ENCODE data around the gene SLC9C2. TPM values are rescaled to one million over a fixed set of nuclear protein-coding genes. Genes with fewer than 3 reads are reported as not detected.
A peak's percentile ranks its signal among the peaks of the same experiment; 100 is the strongest.

SLC9C2 gene
- polyA plus RNA-seq, 3 donors: not detected

DNA sequence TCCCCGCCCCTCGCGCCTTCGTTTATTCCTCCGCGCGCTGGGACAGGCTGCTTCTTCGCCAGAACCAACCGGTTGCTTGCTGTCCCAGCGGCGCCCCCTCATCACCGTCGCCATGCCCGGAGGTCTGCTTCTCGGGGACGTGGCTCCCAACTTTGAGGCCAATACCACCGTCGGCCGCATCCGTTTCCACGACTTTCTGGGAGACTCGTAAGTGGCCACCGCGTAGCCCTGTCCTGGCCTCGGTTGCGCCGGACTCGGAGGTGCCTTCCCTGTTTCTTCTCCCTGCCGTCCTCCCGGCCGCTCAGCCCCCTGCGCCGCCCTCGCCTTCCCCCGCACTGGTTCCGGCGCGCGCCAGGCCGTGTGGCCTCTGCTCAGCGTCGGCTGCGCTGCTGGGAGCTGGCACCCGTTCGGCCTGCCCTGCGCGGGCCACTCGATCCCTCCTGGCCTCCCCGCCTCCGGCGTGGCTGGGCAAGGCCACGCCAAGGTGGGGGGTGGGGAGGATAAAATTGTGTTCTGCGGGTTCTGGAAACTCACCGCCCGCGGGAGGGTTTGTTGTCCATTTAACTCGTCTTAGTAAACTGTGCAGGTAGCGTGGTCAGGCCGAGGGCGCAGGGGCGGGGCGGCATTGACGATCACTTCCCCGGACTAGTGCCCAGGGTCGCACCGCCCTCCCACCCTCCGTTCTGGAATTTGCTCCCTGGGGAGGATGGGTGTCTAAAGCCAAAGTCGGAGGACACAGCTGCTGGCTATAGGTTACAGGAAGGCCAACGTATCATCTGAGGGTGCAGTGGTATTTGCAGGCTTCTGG is 125.4 kb downstream of the SLC9C2 start, which contains the start of gene PRDX6:
PRDX6 (plus strand) TSS at position 50 of the 808 bp plus-strand sequence; CDS start at position 113, 63 bp downstream.
- DNase-seq: no peak
- Mint-ChIP-seq H3K36me3 (peaks cover 20 to 29% of the 10 kb centered on the region in 2 donors), H3K27ac (peak within 1 kb of the TSS; percentile 94 to 98 (median 97)), H3K4me3 (peak within 1 kb of the TSS; percentile 93 to 96), H3K4me1 (peaks cover 52% of the 10 kb centered on the region), H3K9me3 (peaks cover 0 to 2% (median 0%) of the 10 kb centered on the region in 7 donors), H3K27me3 (ENCODE audit: low read depth in 3 of 3) (peaks cover 0 to 4% (median 1%) of the 10 kb centered on the region in 3 donors)
- WGBS (ENCODE audit: insufficient coverage): under 1% methylated on average over 67 of the region's 69 CpGs
- H3K79me2 ChIP-seq (ENCODE audit: insufficient read depth, low read length): peaks cover 43% of the 10 kb centered on the region
- peaks cover 11 to 22% of the 10 kb centered on the region in 2 donors for H3K36me3 ChIP-seq (replicated peaks in 1 of 2; ENCODE audit: control insufficient read depth in 1 of 2, insufficient read depth in 2 of 2, low read length in 2 of 2)
- intact Hi-C loops (cut with micrococcal nuclease): loop anchor here (5.0 to 10.0 kb wide), 5 partner anchors 45 to 545 kb away; partner anchors contain the start of genes CENPL (in 2 of the 2), DARS2 (in 2 of the 2), GAS5 (in 2 of the 2) and ZBTB37 (in 2 of the 2)
- peaks cover 37 to 45% of the 10 kb centered on the region in 2 donors for H3K4me1 ChIP-seq (ENCODE audit: control insufficient read depth in 1 of 2, insufficient read depth in 2 of 2, low read length in 2 of 2)
- no peaks in the 10 kb centered on the region for H3K9me3 ChIP-seq (replicated peaks in 1 of 2; ENCODE audit: control insufficient read depth in 1 of 2, insufficient read depth in 1 of 2, low read length in 2 of 2)
- H3K27me3 ChIP-seq (ENCODE audit: control insufficient read depth in 2 of 2, insufficient read depth in 2 of 2, low read length in 2 of 2): no peaks in the 10 kb centered on the region
- peak within 1 kb of the TSS; percentile 84 to 97 for H3K27ac ChIP-seq (ENCODE audit: low read depth in 1 of 2, low read length in 2 of 2)
- H3K4me2 ChIP-seq (replicated peaks; ENCODE audit: extremely low read depth, low read length, poor library complexity, severe bottlenecking): peak within 1 kb of the TSS; percentile 95
- peaks cover 7% of the 10 kb centered on the region for H4K20me1 ChIP-seq (ENCODE audit: insufficient read depth, low read length)
- peak within 1 kb of the TSS; percentile 93 for H2AFZ ChIP-seq (ENCODE audit: insufficient read depth, low read depth, low read length, poor library complexity, severe bottlenecking)
- peak within 1 kb of the TSS; percentile 86 for H3K9ac ChIP-seq (ENCODE audit: insufficient read depth, low read length, poor library complexity, severe bottlenecking)
- H3K4me3 ChIP-seq (replicated peaks in 1 of 3; ENCODE audit: low read depth in 2 of 3, low read length in 3 of 3): peak within 1 kb of the TSS; percentile 77 to 92 (median 86)
- TF ChIP-seq, protein P1, sequence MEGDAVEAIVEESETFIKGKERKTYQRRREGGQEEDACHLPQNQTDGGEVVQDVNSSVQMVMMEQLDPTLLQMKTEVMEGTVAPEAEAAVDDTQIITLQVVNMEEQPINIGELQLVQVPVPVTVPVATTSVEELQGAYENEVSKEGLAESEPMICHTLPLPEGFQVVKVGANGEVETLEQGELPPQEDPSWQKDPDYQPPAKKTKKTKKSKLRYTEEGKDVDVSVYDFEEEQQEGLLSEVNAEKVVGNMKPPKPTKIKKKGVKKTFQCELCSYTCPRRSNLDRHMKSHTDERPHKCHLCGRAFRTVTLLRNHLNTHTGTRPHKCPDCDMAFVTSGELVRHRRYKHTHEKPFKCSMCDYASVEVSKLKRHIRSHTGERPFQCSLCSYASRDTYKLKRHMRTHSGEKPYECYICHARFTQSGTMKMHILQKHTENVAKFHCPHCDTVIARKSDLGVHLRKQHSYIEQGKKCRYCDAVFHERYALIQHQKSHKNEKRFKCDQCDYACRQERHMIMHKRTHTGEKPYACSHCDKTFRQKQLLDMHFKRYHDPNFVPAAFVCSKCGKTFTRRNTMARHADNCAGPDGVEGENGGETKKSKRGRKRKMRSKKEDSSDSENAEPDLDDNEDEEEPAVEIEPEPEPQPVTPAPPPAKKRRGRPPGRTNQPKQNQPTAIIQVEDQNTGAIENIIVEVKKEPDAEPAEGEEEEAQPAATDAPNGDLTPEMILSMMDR (IDR thresholded peaks at IDR 0.05): no peak

DNA sequence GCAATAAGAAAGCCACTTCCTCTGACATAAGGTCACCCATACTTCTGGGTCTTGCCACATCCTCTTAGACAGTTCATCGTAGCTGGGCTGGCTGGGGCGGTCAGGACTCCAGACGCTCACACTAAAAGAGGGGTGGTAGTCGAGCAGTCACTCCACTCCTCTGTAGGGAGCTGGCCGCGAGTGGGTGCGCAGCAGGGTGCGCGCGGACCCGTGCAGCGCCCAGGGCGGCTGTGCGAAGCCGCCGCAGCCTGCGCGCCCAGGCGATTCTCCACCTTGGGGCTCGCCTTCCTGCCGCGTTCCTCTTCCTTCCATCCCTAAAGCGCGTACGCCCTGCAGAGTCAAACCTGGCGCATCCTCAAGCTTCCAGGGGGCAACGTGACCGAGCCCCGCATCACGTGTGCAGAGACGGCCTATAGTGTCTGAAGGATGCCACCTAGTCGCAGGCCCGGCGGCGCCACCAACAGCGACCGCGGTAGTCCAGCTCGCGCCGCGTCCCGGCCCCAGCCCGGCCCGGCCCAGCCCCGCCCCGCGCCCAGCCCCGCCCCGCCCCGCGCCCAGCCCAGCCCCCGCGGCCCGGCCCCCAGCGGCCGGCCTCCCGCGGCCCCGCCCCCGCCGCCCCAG is 126.1 kb downstream of the SLC9C2 start:
- TF ChIP-seq, protein P1 (IDR thresholded peaks at IDR 0.05): no peak
- WGBS (ENCODE audit: insufficient coverage): under 1% methylated on average over 46 of the region's 62 CpGs
- H3K4me1 Mint-ChIP-seq: peaks cover 52% of the 10 kb centered on the region

More for the DNA sequence above, 126.1 kb downstream of the SLC9C2 start:
- Mint-ChIP-seq H3K27me3 (ENCODE audit: low read depth in 3 of 3) (peaks cover 0 to 4% (median 1%) of the 10 kb centered on the region in 3 donors), H3K27ac (peak overlapping the region; percentile 94 to 98 (median 97)), H3K4me3 (peak overlapping the region; percentile 92 to 93), H3K9me3 (peaks cover 0 to 4% (median 0%) of the 10 kb centered on the region in 7 donors), H3K36me3 (peaks cover 14 to 26% of the 10 kb centered on the region in 2 donors)
- Histone ChIP-seq H2AFZ (ENCODE audit: insufficient read depth, low read depth, low read length, poor library complexity, severe bottlenecking) (peak overlapping the region; percentile 84), H3K4me1 (ENCODE audit: control insufficient read depth in 1 of 2, insufficient read depth in 2 of 2, low read length in 2 of 2) (peaks cover 37 to 45% of the 10 kb centered on the region in 2 donors), H4K20me1 (ENCODE audit: insufficient read depth, low read length) (peaks cover 7% of the 10 kb centered on the region), H3K27me3 (ENCODE audit: control insufficient read depth in 2 of 2, insufficient read depth in 2 of 2, low read length in 2 of 2) (no peaks in the 10 kb centered on the region), H3K36me3 (replicated peaks in 1 of 2; ENCODE audit: control insufficient read depth in 1 of 2, insufficient read depth in 2 of 2, low read length in 2 of 2) (peaks cover 4 to 15% of the 10 kb centered on the region in 2 donors), H3K4me3 (replicated peaks in 1 of 3; ENCODE audit: low read depth in 2 of 3, low read length in 3 of 3) (peak overlapping the region; percentile 77 to 92 (median 86)), H3K79me2 (ENCODE audit: insufficient read depth, low read length) (peaks cover 43% of the 10 kb centered on the region), H3K9ac (ENCODE audit: insufficient read depth, low read length, poor library complexity, severe bottlenecking) (peak overlapping the region; percentile 86), H3K9me3 (replicated peaks in 1 of 2; ENCODE audit: control insufficient read depth in 1 of 2, insufficient read depth in 1 of 2, low read length in 2 of 2) (no peaks in the 10 kb centered on the region), H3K27ac (ENCODE audit: low read depth in 1 of 2, low read length in 2 of 2) (peak overlapping the region; percentile 84 to 97), H3K4me2 (replicated peaks; ENCODE audit: extremely low read depth, low read length, poor library complexity, severe bottlenecking) (peak overlapping the region; percentile 95)
- DNase-seq: peak; percentile 84 to 88 (median 87)
- intact Hi-C loops (cut with micrococcal nuclease): loop anchor here (5.0 to 10.0 kb wide), 5 partner anchors 44 to 546 kb away; partner anchors contain the start of genes CENPL (in 2 of the 2), DARS2 (in 2 of the 2), GAS5 (in 2 of the 2) and ZBTB37 (in 2 of the 2)
